Natural killer cell (primary cell): ENCODE measurements around the gene ZNRF3. TPM values are rescaled to one million over a fixed set of nuclear protein-coding genes. Genes with fewer than 3 reads are reported as not detected.

Experiments used
- ATAC-seq, 3 donors: fragments of 150-1000 bp in 2 of 3; fragments of 200-7000 bp in 1 of 3; cut with Tn5 transposase; 1 replicate in 1 of 3; 2 replicates in 2 of 3; pipeline ENCODE4 v1.10.0; 2021; ENCODE audit warnings: mild to moderate bottlenecking in 2 of 3, moderate library complexity in 2 of 3
- DNase-seq, 2 donors: peaks; one replicate each; pipeline versions ENCODE4 v3.0.0 to v3.0.0-alpha.2; 2013 to 2021; ENCODE audit warnings: mixed read lengths in 1 of 2
- H3K27ac ChIP-seq: one replicate; pipeline ENCODE4 v1.5.1; 2013; ENCODE audit warnings: mild to moderate bottlenecking, low read length
- H3K27me3 ChIP-seq: one replicate; pipeline ENCODE4 v1.6.1; 2013; ENCODE audit warnings: low read length; ENCODE audit not compliant: control insufficient read depth, insufficient read depth
- H3K36me3 ChIP-seq: one replicate; pipeline ENCODE4 v1.6.1; 2013; ENCODE audit warnings: low read length; ENCODE audit not compliant: control insufficient read depth, insufficient read depth
- H3K4me1 ChIP-seq: one replicate; pipeline ENCODE4 v1.6.1; 2013; ENCODE audit warnings: low read length; ENCODE audit not compliant: control insufficient read depth, insufficient read depth
- H3K4me3 ChIP-seq: one replicate; pipeline ENCODE4 v1.5.1; 2013; ENCODE audit warnings: low read length
- H3K9me3 ChIP-seq: one replicate; pipeline ENCODE4 v1.6.1; 2013; ENCODE audit warnings: low read length; ENCODE audit not compliant: control insufficient read depth, insufficient read depth
- H3K27ac Mint-ChIP-seq, 2 donors: one replicate each; pipeline ENCODE4 v1.8.0; 2022; ENCODE audit warnings: mild to moderate bottlenecking in 2 of 2, mixed read lengths in 2 of 2, moderate library complexity in 1 of 2
- H3K27me3 Mint-ChIP-seq, 2 donors: one replicate each; pipeline ENCODE4 v1.8.0; 2022; ENCODE audit warnings: low read depth in 2 of 2, mixed read lengths in 2 of 2
- H3K36me3 Mint-ChIP-seq: one replicate; pipeline ENCODE4 v1.8.0; 2022; ENCODE audit warnings: mixed read lengths
- H3K4me1 Mint-ChIP-seq, 2 donors: one replicate each; pipeline ENCODE4 v1.8.0; 2022; ENCODE audit warnings: mixed read lengths in 2 of 2
- H3K4me3 Mint-ChIP-seq: one replicate; pipeline ENCODE4 v1.8.0; 2022; ENCODE audit warnings: mild to moderate bottlenecking, moderate library complexity, mixed read lengths
- H3K9me3 Mint-ChIP-seq, 2 donors: one replicate each; pipeline ENCODE4 v1.8.0; 2022; ENCODE audit warnings: mixed read lengths in 2 of 2
- CTCF ChIP-seq: fragments of 200-600 bp; IDR thresholded peaks from one replicate; pipeline ENCODE4 v1.8.0; 2022; ENCODE audit warnings: antibody characterized with exemption
- WGBS: methylation state at CpG from one replicate; pipeline ENCODE4 v1.1.7; 2013; ENCODE audit warnings: missing lambda C conversion rate; ENCODE audit not compliant: insufficient coverage; 5-methylcytosine and 5-hydroxymethylcytosine counted together
- intact Hi-C: fragments of 100-400 bp; cut with micrococcal nuclease; formaldehyde crosslinking; loops from one replicate; pipeline ENCODE4 v1.14.2; 2022
- total RNA-seq, 4 donors: library from RNA; stranded (reverse); fragments of 120-200 nt in 1 of 4; gene quantifications; one replicate each; pipeline versions ENCODE4 v1.2.3 to v1.2.4, GENCODE V29; 2013 to 2022

The ZNRF3 gene
- total RNA-seq, 3 donors from 2014 or later (not counting 1 experiment from before 2014, with no cell fraction given), result 0.23 to 0.34 (median 0.33) TPM

DNA sequence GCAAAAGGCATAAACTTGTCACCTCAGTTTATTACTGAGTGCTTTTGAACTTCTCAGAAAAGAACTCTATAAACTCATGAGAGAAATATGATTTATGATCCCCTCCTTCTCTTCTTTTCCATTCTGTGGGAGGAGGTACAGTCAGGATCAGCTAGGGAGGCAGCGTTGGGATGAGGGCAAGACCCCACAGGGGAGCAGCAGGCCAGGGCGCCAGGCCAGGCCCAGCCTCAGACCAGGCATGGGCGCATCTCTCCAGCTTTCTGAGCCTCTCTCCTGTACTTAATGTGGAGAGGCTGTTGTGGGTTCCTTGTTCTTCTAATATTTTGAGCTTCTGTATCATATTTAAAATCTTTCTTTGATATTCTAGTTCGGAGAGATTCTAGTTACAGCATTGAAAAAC lies 106.5 kb downstream of the ZNRF3 start:
- Histone ChIP-seq H3K36me3 (no peaks in the 10 kb centered on the region), H3K9me3 (no peaks in the 10 kb centered on the region), H3K27ac (no peak overlapping the region), H3K27me3 (no peaks in the 10 kb centered on the region), H3K4me1 (no peaks in the 10 kb centered on the region), H3K4me3 (no peak overlapping the region)
- 89% methylated on average over 4 of the region's 4 CpGs for WGBS
- Mint-ChIP-seq H3K27me3 (peaks cover 13 to 15% of the 10 kb centered on the region in 2 donors), H3K4me3 (no peak overlapping the region), H3K4me1 (no peaks in the 10 kb centered on the region), H3K36me3 (no peaks in the 10 kb centered on the region), H3K9me3 (no peaks in the 10 kb centered on the region), H3K27ac (no peak overlapping the region)
- TF ChIP-seq CTCF, result no peak
- intact Hi-C loops, result no loop called here
- no peak for ATAC-seq
- DNase-seq, result no peak

DNA sequence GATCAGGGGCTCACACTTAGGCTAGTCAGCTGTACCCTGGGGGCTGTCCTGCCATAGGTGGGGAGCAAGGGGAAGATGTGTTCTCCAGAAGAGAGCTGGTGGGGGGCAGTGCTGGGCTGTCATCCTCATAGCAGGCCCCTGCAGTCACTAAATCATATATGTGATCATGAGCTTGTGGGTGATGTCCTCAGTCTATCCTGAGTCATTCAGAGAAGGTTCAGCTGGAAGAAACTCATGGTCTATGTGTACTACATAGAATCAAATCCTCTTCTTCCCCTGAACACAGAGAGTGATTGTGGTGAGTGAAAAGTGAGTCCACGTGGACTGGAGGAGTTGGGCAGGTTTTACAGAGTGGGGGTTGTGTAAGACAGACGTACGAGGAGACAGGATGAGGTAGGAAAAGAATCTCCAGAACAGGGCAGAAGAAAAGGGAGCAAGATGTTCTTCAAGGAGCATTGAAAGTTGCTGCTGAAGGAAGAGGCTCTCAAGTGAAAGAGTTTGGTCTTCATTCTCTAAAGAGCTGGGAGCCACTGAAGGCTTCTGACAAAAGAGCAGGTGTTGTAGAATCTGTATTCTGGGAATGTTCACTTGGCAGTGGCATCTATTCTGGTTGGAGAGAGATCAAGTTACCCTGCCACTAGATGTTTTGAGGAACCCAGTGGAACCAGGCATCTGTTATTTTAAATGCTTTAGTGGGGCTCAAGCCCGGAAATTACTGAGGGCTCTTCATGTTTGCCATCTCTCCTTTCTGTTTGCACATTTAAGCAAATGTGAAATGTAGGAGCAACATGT lies 109.4 kb downstream of the ZNRF3 start:
- Mint-ChIP-seq H3K27me3 (peaks cover 8 to 11% of the 10 kb centered on the region in 2 donors), H3K9me3 (no peaks in the 10 kb centered on the region), H3K36me3 (no peaks in the 10 kb centered on the region), H3K27ac (no peak overlapping the region), H3K4me1 (no peaks in the 10 kb centered on the region), H3K4me3 (no peak overlapping the region)
- no peak for DNase-seq
- H3K4me1 ChIP-seq, result no peaks in the 10 kb centered on the region
- intact Hi-C loops, result no loop called here
- ATAC-seq, result no peak
- H3K27ac ChIP-seq, result no peak overlapping the region
- H3K9me3 ChIP-seq, result no peaks in the 10 kb centered on the region
- 80% methylated on average over 4 of the region's 4 CpGs for WGBS
- no peak for TF ChIP-seq CTCF
- H3K4me3 ChIP-seq, result no peak overlapping the region
- no peaks in the 10 kb centered on the region for H3K27me3 ChIP-seq
- no peaks in the 10 kb centered on the region for H3K36me3 ChIP-seq

- H3K9me3 Mint-ChIP-seq, result no peaks in the 10 kb centered on the region
- ATAC-seq (no peak), DNase-seq (no peak)
- Histone ChIP-seq H3K27me3 (no peaks in the 10 kb centered on the region), H3K27ac (no peak overlapping the region), H3K4me3 (no peak overlapping the region), H3K9me3 (no peaks in the 10 kb centered on the region), H3K4me1 (no peaks in the 10 kb centered on the region), H3K36me3 (no peaks in the 10 kb centered on the region)
- H3K27me3 Mint-ChIP-seq, result peaks cover 8 to 11% of the 10 kb centered on the region in 2 donors
- no peaks in the 10 kb centered on the region for H3K36me3 Mint-ChIP-seq
- intact Hi-C loops, result no loop called here
- H3K4me3 Mint-ChIP-seq, result no peak overlapping the region
- 100% methylated on average over 4 of the region's 4 CpGs for WGBS
- TF ChIP-seq CTCF, result no peak
- H3K4me1 Mint-ChIP-seq, result no peaks in the 10 kb centered on the region
- H3K27ac Mint-ChIP-seq, result no peak overlapping the region
These were observed 111.2 kb downstream of the ZNRF3 start for GRCh38 chr22:28994522-28994921.

GRCh38 chr22:28995551-28995950 lies 112.2 kb downstream of the ZNRF3 start:
- Mint-ChIP-seq H3K9me3 (no peaks in the 10 kb centered on the region), H3K4me3 (no peak overlapping the region), H3K27ac (no peak overlapping the region), H3K27me3 (peaks cover 8 to 11% of the 10 kb centered on the region in 2 donors), H3K36me3 (no peaks in the 10 kb centered on the region), H3K4me1 (no peaks in the 10 kb centered on the region)
- DNase-seq (no peak), ATAC-seq (no peak)
- intact Hi-C loops, result no loop called here
- 82% methylated on average over 2 of the region's 2 CpGs for WGBS
- TF ChIP-seq CTCF, result no peak
- H3K4me3 ChIP-seq, result no peak overlapping the region
- H3K36me3 ChIP-seq, result no peaks in the 10 kb centered on the region
- H3K27me3 ChIP-seq, result no peaks in the 10 kb centered on the region
- H3K9me3 ChIP-seq, result no peaks in the 10 kb centered on the region
- H3K4me1 ChIP-seq, result no peaks in the 10 kb centered on the region
- no peak overlapping the region for H3K27ac ChIP-seq
